KMS-11 (cell line): ENCODE measurements around the gene FHOD1.

Experiments
- H2AFZ ChIP-seq: fragments of 200-600 bp; sonication (generic); 2 replicates; pipeline ENCODE4 v1.6.1; 2016; ENCODE audit warnings: antibody characterized with exemption, mixed run types, low read depth
- H3K27ac ChIP-seq: fragments of 200-600 bp; sonication (generic); 2 replicates; pipeline ENCODE4 v1.6.1; 2016; ENCODE audit warnings: mild to moderate bottlenecking, mixed run types
- H3K27me3 ChIP-seq: fragments of 200-600 bp; sonication (generic); 2 replicates; pipeline ENCODE4 v1.6.1; 2017; ENCODE audit warnings: mild to moderate bottlenecking, low read depth, mixed run types, moderate library complexity; ENCODE audit not compliant: insufficient read depth
- H3K36me3 ChIP-seq: fragments of 200-600 bp; sonication (generic); 2 replicates; pipeline ENCODE4 v1.6.1; 2017; ENCODE audit warnings: mild to moderate bottlenecking, mixed run types; ENCODE audit not compliant: insufficient read depth
- H3K4me1 ChIP-seq: fragments of 200-600 bp; sonication (generic); 2 replicates; pipeline ENCODE4 v1.6.1; 2016; ENCODE audit warnings: mild to moderate bottlenecking, low read depth, mixed run types; ENCODE audit not compliant: poor library complexity, severe bottlenecking
- H3K4me2 ChIP-seq: fragments of 200-600 bp; sonication (generic); 2 replicates; pipeline ENCODE4 v1.7.0; 2016; ENCODE audit warnings: mild to moderate bottlenecking, mixed run types
- H3K4me3 ChIP-seq: fragments of 200-600 bp; sonication (generic); IDR thresholded peaks from 2 replicates; pipeline ENCODE4 v1.6.1; 2017; ENCODE audit warnings: low read depth, low read length, mixed read lengths; ENCODE audit not compliant: insufficient read depth
- H3K79me2 ChIP-seq: fragments of 200-600 bp; sonication (generic); 2 replicates; pipeline ENCODE4 v1.6.1; 2016; ENCODE audit warnings: low read depth, mixed run types; ENCODE audit not compliant: insufficient read depth
- H3K9ac ChIP-seq: fragments of 200-600 bp; sonication (generic); 2 replicates; pipeline ENCODE4 v1.6.1; 2016; ENCODE audit warnings: mild to moderate bottlenecking, mixed run types
- H4K20me1 ChIP-seq: fragments of 200-600 bp; sonication (generic); 2 replicates; pipeline ENCODE4 v1.6.1; 2016; ENCODE audit warnings: mild to moderate bottlenecking, mixed run types; ENCODE audit not compliant: insufficient read depth
- CTCF ChIP-seq: fragments of 200-600 bp; sonication (generic); conservative IDR thresholded peaks from 2 replicates; pipeline ENCODE4 v1.6.1; 2017; ENCODE audit warnings: low read depth, mild to moderate bottlenecking, antibody characterized with exemption, low read length, moderate library complexity, mixed read lengths

The FHOD1 gene

GRCh38 chr16:67194260-67194659 is 53.0 kb downstream of the FHOD1 start:
- peaks cover 24% of the 10 kb centered on the region for H3K79me2 ChIP-seq
- H3K4me2 ChIP-seq, result no peak overlapping the region; the same call in 1 of the 2 replicates
- no peak overlapping the region for H3K27ac ChIP-seq
- H3K27me3 ChIP-seq, result no peaks in the 10 kb centered on the region
- no peaks in the 10 kb centered on the region; the same call in 1 of the 2 replicates for H3K36me3 ChIP-seq
- H3K4me3 ChIP-seq, result no peak overlapping the region
- H4K20me1 ChIP-seq, result no peaks in the 10 kb centered on the region
- no peak overlapping the region for H2AFZ ChIP-seq
- TF ChIP-seq CTCF, result no peak
- H3K4me1 ChIP-seq, result peaks cover 19% of the 10 kb centered on the region
- no peak overlapping the region for H3K9ac ChIP-seq

- no peak for TF ChIP-seq CTCF
- peaks cover 19% of the 10 kb centered on the region for H3K4me1 ChIP-seq
- peaks cover 24% of the 10 kb centered on the region for H3K79me2 ChIP-seq
- no peaks in the 10 kb centered on the region for H4K20me1 ChIP-seq
- no peak overlapping the region for H3K4me3 ChIP-seq
- no peaks in the 10 kb centered on the region; the same call in 1 of the 2 replicates for H3K36me3 ChIP-seq
- no peaks in the 10 kb centered on the region for H3K27me3 ChIP-seq
- H3K4me2 ChIP-seq, result peak overlapping the region; percentile 95
- no peak overlapping the region for H2AFZ ChIP-seq
- H3K27ac ChIP-seq, result no peak overlapping the region
- H3K9ac ChIP-seq, result no peak overlapping the region; the same call in 1 of the 2 replicates
Measured at GRCh38 chr16:67193536-67193935, 53.7 kb downstream of the FHOD1 start.

GRCh38 chr16:67192781-67193361 is 54.4 kb downstream of the FHOD1 start:
- H3K4me3 ChIP-seq, result no peak overlapping the region
- H2AFZ ChIP-seq, result no peak overlapping the region
- peak overlapping the region; percentile 83 for H3K9ac ChIP-seq
- H3K4me2 ChIP-seq, result peak overlapping the region; percentile 95
- TF ChIP-seq CTCF, result no peak
- peaks cover 24% of the 10 kb centered on the region for H3K79me2 ChIP-seq
- H4K20me1 ChIP-seq, result no peaks in the 10 kb centered on the region
- no peaks in the 10 kb centered on the region; the same call in 1 of the 2 replicates for H3K36me3 ChIP-seq
- H3K4me1 ChIP-seq, result peaks cover 19% of the 10 kb centered on the region
- no peaks in the 10 kb centered on the region for H3K27me3 ChIP-seq
- H3K27ac ChIP-seq, result no peak overlapping the region

- peaks cover 24% of the 10 kb centered on the region for H3K79me2 ChIP-seq
- H3K27ac ChIP-seq, result peak within 1 kb of the TSS; percentile 42
Measured at GRCh38 chr16:67191995-67192681, 55.1 kb downstream of the FHOD1 start, which contains the start of gene E2F4. Gene E2F4 (plus strand): TSS chr16:67192155. CDS start chr16:67192228, 73 bp downstream.

More at GRCh38 chr16:67191995-67192681, 55.1 kb downstream of the FHOD1 start, which contains the start of gene E2F4:
- H3K9ac ChIP-seq, result peak within 1 kb of the TSS; percentile 83
- H3K27me3 ChIP-seq, result no peaks in the 10 kb centered on the region; the same call in 1 of the 2 replicates
- H3K4me2 ChIP-seq, result peak within 1 kb of the TSS; percentile 95
- peak within 1 kb of the TSS; percentile 28; the same call in 1 of the 2 replicates for H2AFZ ChIP-seq
- no peaks in the 10 kb centered on the region for H4K20me1 ChIP-seq
- no peak for TF ChIP-seq CTCF
- peaks cover 19% of the 10 kb centered on the region for H3K4me1 ChIP-seq
- no peaks in the 10 kb centered on the region; the same call in 1 of the 2 replicates for H3K36me3 ChIP-seq
- no peak within 1 kb of the TSS for H3K4me3 ChIP-seq
